ENCODE results near the gene BHMT.

DNA sequence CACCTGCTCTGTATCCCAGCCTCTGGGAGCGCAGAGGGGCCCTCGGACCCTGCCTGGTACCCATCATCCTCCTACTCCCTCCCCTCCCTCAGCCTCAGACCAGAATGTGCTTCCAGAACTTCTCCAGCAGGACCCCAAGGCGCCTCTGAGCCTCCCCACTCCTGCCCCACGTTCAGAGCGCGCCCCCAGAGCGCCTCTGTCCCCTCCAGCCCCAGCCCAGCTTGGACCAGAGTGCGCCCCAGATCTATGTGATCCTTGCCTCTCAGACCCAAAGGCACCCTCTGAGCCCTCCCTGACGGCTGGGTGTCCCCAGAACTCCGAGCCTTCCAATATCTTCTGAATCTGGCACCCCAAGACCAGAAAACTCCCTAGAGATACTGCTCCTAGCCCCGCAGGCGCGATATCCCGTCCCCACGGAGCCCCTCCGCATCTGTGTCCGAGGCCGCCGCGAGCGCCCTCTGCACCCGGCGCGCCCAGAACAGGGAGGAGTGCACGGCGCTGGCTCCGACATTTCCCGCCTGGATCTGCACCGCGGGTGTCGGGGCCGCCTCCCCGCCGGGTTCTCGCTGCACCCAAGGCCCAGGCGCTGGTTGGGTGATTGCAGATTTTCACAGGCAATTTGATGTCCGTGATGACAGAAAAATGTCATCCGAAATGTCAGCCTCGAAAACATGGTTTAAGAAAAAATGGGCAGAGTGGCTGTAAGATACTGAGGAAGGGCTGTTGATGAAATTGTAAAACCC lies 522 bp downstream of the BHMT start:
- TF ChIP-seq, protein P1, sequence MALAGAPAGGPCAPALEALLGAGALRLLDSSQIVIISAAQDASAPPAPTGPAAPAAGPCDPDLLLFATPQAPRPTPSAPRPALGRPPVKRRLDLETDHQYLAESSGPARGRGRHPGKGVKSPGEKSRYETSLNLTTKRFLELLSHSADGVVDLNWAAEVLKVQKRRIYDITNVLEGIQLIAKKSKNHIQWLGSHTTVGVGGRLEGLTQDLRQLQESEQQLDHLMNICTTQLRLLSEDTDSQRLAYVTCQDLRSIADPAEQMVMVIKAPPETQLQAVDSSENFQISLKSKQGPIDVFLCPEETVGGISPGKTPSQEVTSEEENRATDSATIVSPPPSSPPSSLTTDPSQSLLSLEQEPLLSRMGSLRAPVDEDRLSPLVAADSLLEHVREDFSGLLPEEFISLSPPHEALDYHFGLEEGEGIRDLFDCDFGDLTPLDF (CRISPR knock-in tag; IDR thresholded peaks at IDR 0.05): no peak
- TF ChIP-seq ZNF561 (CRISPR knock-in tag; conservative IDR thresholded peaks at IDR 0.05) (no peak), CEBPB (tag; IDR thresholded peaks at IDR 0.05) (no peak), NFIC (IDR thresholded peaks at IDR 0.05) (no peak), HNRNPH1 (optimal IDR thresholded peaks at IDR 0.05; ENCODE audit: low read depth, low read length) (no peak), BHLHE40 (IDR thresholded peaks at IDR 0.05; ENCODE audit: low read length) (no peak), PTTG1 (tag; IDR thresholded peaks at IDR 0.05; ENCODE audit: low read depth) (no peak), MAFK (IDR thresholded peaks at IDR 0.05; ENCODE audit: low read length) (no peak)
- TF ChIP-seq, protein P2, sequence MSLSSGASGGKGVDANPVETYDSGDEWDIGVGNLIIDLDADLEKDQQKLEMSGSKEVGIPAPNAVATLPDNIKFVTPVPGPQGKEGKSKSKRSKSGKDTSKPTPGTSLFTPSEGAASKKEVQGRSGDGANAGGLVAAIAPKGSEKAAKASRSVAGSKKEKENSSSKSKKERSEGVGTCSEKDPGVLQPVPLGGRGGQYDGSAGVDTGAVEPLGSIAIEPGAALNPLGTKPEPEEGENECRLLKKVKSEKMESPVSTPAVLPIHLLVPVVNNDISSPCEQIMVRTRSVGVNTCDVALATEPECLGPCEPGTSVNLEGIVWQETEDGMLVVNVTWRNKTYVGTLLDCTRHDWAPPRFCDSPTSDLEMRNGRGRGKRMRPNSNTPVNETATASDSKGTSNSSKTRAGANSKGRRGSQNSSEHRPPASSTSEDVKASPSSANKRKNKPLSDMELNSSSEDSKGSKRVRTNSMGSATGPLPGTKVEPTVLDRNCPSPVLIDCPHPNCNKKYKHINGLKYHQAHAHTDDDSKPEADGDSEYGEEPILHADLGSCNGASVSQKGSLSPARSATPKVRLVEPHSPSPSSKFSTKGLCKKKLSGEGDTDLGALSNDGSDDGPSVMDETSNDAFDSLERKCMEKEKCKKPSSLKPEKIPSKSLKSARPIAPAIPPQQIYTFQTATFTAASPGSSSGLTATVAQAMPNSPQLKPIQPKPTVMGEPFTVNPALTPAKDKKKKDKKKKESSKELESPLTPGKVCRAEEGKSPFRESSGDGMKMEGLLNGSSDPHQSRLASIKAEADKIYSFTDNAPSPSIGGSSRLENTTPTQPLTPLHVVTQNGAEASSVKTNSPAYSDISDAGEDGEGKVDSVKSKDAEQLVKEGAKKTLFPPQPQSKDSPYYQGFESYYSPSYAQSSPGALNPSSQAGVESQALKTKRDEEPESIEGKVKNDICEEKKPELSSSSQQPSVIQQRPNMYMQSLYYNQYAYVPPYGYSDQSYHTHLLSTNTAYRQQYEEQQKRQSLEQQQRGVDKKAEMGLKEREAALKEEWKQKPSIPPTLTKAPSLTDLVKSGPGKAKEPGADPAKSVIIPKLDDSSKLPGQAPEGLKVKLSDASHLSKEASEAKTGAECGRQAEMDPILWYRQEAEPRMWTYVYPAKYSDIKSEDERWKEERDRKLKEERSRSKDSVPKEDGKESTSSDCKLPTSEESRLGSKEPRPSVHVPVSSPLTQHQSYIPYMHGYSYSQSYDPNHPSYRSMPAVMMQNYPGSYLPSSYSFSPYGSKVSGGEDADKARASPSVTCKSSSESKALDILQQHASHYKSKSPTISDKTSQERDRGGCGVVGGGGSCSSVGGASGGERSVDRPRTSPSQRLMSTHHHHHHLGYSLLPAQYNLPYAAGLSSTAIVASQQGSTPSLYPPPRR (CRISPR knock-in tag; IDR thresholded peaks at IDR 0.05; ENCODE audit: borderline replicate concordance): no peak
- TF ChIP-seq, protein P3, sequence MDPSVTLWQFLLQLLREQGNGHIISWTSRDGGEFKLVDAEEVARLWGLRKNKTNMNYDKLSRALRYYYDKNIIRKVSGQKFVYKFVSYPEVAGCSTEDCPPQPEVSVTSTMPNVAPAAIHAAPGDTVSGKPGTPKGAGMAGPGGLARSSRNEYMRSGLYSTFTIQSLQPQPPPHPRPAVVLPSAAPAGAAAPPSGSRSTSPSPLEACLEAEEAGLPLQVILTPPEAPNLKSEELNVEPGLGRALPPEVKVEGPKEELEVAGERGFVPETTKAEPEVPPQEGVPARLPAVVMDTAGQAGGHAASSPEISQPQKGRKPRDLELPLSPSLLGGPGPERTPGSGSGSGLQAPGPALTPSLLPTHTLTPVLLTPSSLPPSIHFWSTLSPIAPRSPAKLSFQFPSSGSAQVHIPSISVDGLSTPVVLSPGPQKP (CRISPR knock-in tag; IDR thresholded peaks at IDR 0.05): no peak
- TF ChIP-seq, protein P4, sequence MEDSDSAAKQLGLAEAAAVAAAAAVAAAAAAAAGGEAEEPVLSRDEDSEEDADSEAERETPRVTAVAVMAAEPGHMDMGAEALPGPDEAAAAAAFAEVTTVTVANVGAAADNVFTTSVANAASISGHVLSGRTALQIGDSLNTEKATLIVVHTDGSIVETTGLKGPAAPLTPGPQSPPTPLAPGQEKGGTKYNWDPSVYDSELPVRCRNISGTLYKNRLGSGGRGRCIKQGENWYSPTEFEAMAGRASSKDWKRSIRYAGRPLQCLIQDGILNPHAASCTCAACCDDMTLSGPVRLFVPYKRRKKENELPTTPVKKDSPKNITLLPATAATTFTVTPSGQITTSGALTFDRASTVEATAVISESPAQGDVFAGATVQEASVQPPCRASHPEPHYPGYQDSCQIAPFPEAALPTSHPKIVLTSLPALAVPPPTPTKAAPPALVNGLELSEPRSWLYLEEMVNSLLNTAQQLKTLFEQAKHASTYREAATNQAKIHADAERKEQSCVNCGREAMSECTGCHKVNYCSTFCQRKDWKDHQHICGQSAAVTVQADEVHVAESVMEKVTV (CRISPR knock-in tag; IDR thresholded peaks at IDR 0.05): no peak
- TF ChIP-seq, protein P5, sequence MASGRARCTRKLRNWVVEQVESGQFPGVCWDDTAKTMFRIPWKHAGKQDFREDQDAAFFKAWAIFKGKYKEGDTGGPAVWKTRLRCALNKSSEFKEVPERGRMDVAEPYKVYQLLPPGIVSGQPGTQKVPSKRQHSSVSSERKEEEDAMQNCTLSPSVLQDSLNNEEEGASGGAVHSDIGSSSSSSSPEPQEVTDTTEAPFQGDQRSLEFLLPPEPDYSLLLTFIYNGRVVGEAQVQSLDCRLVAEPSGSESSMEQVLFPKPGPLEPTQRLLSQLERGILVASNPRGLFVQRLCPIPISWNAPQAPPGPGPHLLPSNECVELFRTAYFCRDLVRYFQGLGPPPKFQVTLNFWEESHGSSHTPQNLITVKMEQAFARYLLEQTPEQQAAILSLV (tag; IDR thresholded peaks at IDR 0.05): no peak
- TF ChIP-seq, protein P6, sequence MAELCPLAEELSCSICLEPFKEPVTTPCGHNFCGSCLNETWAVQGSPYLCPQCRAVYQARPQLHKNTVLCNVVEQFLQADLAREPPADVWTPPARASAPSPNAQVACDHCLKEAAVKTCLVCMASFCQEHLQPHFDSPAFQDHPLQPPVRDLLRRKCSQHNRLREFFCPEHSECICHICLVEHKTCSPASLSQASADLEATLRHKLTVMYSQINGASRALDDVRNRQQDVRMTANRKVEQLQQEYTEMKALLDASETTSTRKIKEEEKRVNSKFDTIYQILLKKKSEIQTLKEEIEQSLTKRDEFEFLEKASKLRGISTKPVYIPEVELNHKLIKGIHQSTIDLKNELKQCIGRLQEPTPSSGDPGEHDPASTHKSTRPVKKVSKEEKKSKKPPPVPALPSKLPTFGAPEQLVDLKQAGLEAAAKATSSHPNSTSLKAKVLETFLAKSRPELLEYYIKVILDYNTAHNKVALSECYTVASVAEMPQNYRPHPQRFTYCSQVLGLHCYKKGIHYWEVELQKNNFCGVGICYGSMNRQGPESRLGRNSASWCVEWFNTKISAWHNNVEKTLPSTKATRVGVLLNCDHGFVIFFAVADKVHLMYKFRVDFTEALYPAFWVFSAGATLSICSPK (IDR thresholded peaks at IDR 0.05; ENCODE audit: borderline replicate concordance): no peak
